Ishikawa (cell line): Measurements from ENCODE around the gene VGF.

Source experiments
- CEBPB ChIP-seq: IDR thresholded peaks from 2 replicates; pipeline ENCODE4 v1.6.1; 2012
- CREB1 ChIP-seq: IDR thresholded peaks from 2 replicates; pipeline ENCODE4 v1.6.1; 2012; ENCODE audit warnings: low read depth
- EGR1 ChIP-seq: IDR thresholded peaks from 2 replicates; pipeline ENCODE4 v1.6.1; 2012
- EP300 ChIP-seq: IDR thresholded peaks from 2 replicates; pipeline ENCODE4 v1.6.1; 2012; ENCODE audit warnings: borderline replicate concordance
- FOXM1 ChIP-seq: IDR thresholded peaks from 2 replicates; pipeline ENCODE4 v1.6.1; 2012; ENCODE audit warnings: low read depth, borderline replicate concordance
- NFIC ChIP-seq: IDR thresholded peaks from 2 replicates; pipeline ENCODE4 v1.6.1; 2012
- RAD21 ChIP-seq: IDR thresholded peaks from 2 replicates; pipeline ENCODE4 v1.6.1; 2012; ENCODE audit warnings: low read depth
- REST ChIP-seq: IDR thresholded peaks from 2 replicates; pipeline ENCODE4 v1.6.1; 2012; ENCODE audit warnings: low read depth, mild to moderate bottlenecking
- TAF1 ChIP-seq: IDR thresholded peaks from 2 replicates; pipeline ENCODE4 v1.6.1; 2012; ENCODE audit warnings: low read depth, mild to moderate bottlenecking
- TCF12 ChIP-seq: IDR thresholded peaks from 2 replicates; pipeline ENCODE4 v1.6.1; 2012; ENCODE audit warnings: low read depth
- TEAD4 ChIP-seq: IDR thresholded peaks from 2 replicates; pipeline ENCODE4 v1.6.1; 2012
- USF1 ChIP-seq: IDR thresholded peaks from 2 replicates; pipeline ENCODE4 v1.6.1; 2012
- YY1 ChIP-seq: IDR thresholded peaks from 2 replicates; pipeline ENCODE4 v1.6.1; 2012; ENCODE audit warnings: low read depth
- ZBTB7A ChIP-seq: IDR thresholded peaks from 2 replicates; pipeline ENCODE4 v1.6.1; 2012; ENCODE audit warnings: low read depth
- TF ChIP-seq, protein P1 (sequence below): IDR thresholded peaks from 2 replicates; pipeline ENCODE4 v1.6.1; 2012

Gene VGF

DNA sequence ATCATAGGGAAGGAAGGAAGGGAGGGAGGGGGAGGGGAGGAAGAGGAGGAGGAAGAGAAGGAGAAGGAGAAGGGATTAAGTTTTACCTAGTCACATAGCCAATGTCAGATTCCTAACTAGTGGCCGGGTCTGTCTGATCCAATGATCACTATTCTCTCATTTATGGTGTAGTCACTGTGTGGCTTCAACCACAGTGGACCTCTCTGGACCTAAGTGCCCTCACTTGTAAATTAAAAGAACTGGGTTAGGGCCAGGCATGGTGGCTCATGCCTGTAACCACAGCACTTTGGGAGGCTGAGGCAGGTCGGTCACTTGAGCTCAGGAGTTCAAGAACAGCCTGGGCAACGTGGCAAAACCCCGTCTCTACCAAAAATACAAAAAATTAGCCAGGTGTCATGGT is 45.1 kb downstream of the VGF start:
- no peak for TF ChIP-seq TEAD4
- TF ChIP-seq TCF12: no peak
- TF ChIP-seq ZBTB7A: no peak
- TF ChIP-seq TAF1: no peak
- TF ChIP-seq EGR1: no peak

DNA sequence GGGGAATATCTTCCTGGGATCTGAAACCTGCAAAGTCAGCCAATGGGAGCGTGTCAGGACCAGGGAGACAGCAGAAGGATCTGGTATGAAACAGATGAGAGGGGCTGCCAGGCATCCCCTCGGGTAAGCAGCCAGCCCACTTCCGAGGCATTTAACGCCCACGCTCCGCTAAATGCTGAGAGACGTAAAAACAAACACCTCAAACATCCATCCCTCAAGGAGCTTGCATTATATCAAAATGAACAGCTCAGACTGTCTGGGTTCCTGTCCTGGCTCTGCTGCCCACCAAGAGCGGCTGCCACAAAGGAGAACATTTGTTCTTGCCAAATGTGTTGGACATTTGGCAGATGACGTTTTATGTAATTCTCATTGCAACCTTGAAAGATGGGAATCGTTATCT is 45.5 kb downstream of the VGF start:
- TF ChIP-seq ZBTB7A: no peak
- TF ChIP-seq, protein P1, sequence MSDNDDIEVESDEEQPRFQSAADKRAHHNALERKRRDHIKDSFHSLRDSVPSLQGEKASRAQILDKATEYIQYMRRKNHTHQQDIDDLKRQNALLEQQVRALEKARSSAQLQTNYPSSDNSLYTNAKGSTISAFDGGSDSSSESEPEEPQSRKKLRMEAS: no peak
- TF ChIP-seq TEAD4: no peak
- TF ChIP-seq TAF1: no peak
- no peak for TF ChIP-seq EGR1
- TF ChIP-seq CREB1: no peak

- no peak for TF ChIP-seq EP300
- no peak for TF ChIP-seq NFIC
- TF ChIP-seq EGR1: no peak
- TF ChIP-seq FOXM1: no peak
- TF ChIP-seq, protein P1: no peak
- no peak for TF ChIP-seq CREB1
- TF ChIP-seq TAF1: no peak
- TF ChIP-seq YY1: no peak
- TF ChIP-seq REST: no peak
Observed at GRCh38 chr7:101118856-101119255, 46.5 kb downstream of the VGF start.

DNA sequence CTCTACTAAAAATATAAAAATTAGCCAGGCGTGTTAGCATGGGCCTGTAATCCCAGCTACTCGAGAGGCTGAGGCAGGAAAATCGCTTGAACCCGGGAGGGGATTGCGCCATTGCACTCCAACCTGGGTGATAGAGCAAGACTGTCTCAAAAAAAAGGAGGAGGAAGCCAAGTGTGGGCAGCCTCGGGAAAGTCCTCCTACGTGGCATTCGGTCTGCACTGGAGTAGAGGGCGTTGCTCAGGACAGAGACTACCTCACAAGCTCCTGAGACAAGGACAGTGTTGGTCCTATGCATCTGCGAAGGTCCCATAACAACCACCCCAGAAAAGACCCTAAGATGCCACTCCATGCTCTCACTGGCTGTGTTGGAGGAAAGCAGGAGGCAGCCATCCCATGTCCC is 48.5 kb downstream of the VGF start:
- no peak for TF ChIP-seq YY1
- no peak for TF ChIP-seq EGR1
- no peak for TF ChIP-seq TCF12
- no peak for TF ChIP-seq REST
- no peak for TF ChIP-seq NFIC
- no peak for TF ChIP-seq CREB1
- no peak for TF ChIP-seq EP300
- no peak for TF ChIP-seq RAD21
- no peak for TF ChIP-seq ZBTB7A
- TF ChIP-seq TAF1: no peak
- TF ChIP-seq CEBPB: no peak
- no peak for TF ChIP-seq TEAD4
- TF ChIP-seq USF1: no peak
- TF ChIP-seq, protein P1: no peak
- no peak for TF ChIP-seq FOXM1

DNA sequence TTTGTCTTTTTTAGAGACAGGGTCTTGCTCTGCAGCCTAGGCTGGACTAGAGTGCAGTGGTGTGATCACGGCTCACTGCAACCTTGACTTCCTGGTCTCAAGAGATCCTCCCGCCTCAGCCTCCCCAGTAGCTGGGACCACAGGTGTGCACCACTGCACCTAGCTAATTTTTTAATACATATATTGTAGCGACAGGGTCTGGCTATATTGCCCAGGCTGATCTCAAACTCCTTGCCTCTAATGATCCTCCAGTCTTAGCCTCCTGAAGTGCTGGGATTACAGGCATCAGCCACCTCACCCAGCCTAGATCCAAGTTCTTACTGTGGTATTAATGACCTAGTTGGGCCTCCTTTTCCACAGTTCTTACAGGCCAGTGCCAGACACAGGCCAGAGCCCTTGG is 50.2 kb downstream of the VGF start:
- TF ChIP-seq ZBTB7A: no peak
- no peak for TF ChIP-seq CEBPB
- TF ChIP-seq FOXM1: no peak

DNA sequence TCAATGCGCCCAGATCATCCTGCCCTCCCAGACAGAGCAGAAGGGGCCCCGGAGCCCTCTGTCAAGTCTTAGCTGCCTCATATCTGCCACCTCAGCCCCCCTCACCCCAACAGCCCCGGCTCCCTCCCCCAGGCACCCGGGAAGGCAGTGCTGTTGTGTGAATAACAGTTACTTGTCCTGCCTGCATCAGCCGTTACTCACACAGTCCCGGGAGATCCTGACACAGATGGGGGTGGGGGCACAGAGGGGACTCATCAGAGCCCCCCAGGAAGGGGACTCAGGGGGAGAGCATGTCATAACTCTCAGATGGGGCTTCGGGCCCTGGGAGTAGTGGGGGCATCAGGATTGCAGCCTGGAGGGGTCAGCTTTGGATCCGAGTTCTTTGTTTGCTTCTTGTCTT is 50.9 kb downstream of the VGF start:
- TF ChIP-seq USF1 (no peak), CREB1 (no peak), YY1 (no peak), RAD21 (no peak), TCF12 (no peak), TEAD4 (no peak), EGR1 (no peak), EP300 (no peak), NFIC (no peak), CEBPB (no peak), TAF1 (no peak), ZBTB7A (no peak), FOXM1 (no peak)

DNA sequence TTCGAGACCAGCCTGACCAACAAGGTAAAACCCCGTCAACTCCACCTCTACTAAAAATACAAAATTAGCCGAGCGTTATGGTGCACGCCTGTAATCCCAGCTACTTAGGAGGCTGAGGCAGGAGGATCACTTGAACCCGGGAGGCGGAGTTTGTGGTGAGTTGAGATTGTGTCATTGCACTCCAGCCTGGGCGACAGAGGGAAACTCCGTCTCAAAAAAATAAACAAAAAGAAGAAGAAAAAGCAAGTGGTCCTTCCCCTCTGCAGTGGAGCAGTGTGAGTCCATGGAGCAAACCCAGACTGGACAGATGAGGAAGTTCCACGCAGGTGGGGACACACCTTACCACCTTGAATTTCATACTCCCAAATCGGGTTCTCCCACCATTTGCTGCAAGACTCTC is 51.5 kb downstream of the VGF start:
- TF ChIP-seq EGR1: no peak
- TF ChIP-seq USF1: no peak
- TF ChIP-seq, protein P1: no peak
- TF ChIP-seq EP300: no peak
- no peak for TF ChIP-seq FOXM1
- TF ChIP-seq CEBPB: no peak
- no peak for TF ChIP-seq CREB1
- no peak for TF ChIP-seq ZBTB7A
- TF ChIP-seq RAD21: no peak
- no peak for TF ChIP-seq TAF1
- TF ChIP-seq NFIC: no peak
- no peak for TF ChIP-seq REST
- TF ChIP-seq TEAD4: no peak
- no peak for TF ChIP-seq TCF12
- TF ChIP-seq YY1: no peak
